ENCODE measurements around the gene TPCN1. TPM values are rescaled to one million over a fixed set of nuclear protein-coding genes. Genes with fewer than 3 reads are reported as not detected.
"Not testable (repeated sequence)": the region's sequence is repeated elsewhere in the genome, so short reads cannot be mapped to it uniquely, and the experiment has no call there.

Gene TPCN1
- total RNA-seq, 1 donor from 2014 or later, result 56.3 TPM

GRCh38 chr12:113202300-113203075 lies 18.8 kb upstream of the TPCN1 start:
- Histone ChIP-seq H3K4me1 (no peaks in the 10 kb centered on the region), H3K27ac (no peak overlapping the region), H3K27me3 (no peaks in the 10 kb centered on the region), H3K4me3 (no peak overlapping the region), H3K36me3 (no peaks in the 10 kb centered on the region), H3K9me3 (peaks cover 0 to 11% of the 10 kb centered on the region in 2 donors)
- DNase-seq (ENCODE audit: low spot score in 2 of 2), result no peak
- intact Hi-C loops (cut with DNase I), result no loop called here
- no peak for TF ChIP-seq CTCF (IDR thresholded peaks at IDR 0.05)

- intact Hi-C loops (cut with DNase I), result no loop called here
- H3K9me3 ChIP-seq, result peaks cover 0 to 11% of the 10 kb centered on the region in 2 donors
- no peak overlapping the region for H3K27ac ChIP-seq
- H3K36me3 ChIP-seq, result no peaks in the 10 kb centered on the region
- no peak for TF ChIP-seq CTCF (IDR thresholded peaks at IDR 0.05)
- no peak overlapping the region for H3K4me3 ChIP-seq
- H3K27me3 ChIP-seq, result no peaks in the 10 kb centered on the region
- no peak for DNase-seq (ENCODE audit: low spot score in 2 of 2)
- H3K4me1 ChIP-seq, result peaks cover 0 to 3% of the 10 kb centered on the region in 2 donors
Observed at GRCh38 chr12:113203852-113204760, 17.2 kb upstream of the TPCN1 start.

GRCh38 chr12:113204804-113205203 lies 16.5 kb upstream of the TPCN1 start:
- H3K9me3 ChIP-seq, result peaks cover 0 to 11% of the 10 kb centered on the region in 2 donors
- peaks cover 0 to 3% of the 10 kb centered on the region in 2 donors for H3K4me1 ChIP-seq
- no peak for TF ChIP-seq CTCF (IDR thresholded peaks at IDR 0.05)
- no peak for DNase-seq (ENCODE audit: low spot score in 2 of 2)
- no peak overlapping the region for H3K27ac ChIP-seq
- no peak overlapping the region for H3K4me3 ChIP-seq
- H3K27me3 ChIP-seq, result no peaks in the 10 kb centered on the region
- H3K36me3 ChIP-seq, result no peaks in the 10 kb centered on the region
- intact Hi-C loops (cut with DNase I), result no loop called here

GRCh38 chr12:113206802-113207201 lies 14.5 kb upstream of the TPCN1 start:
- Histone ChIP-seq H3K9me3 (peaks cover 0 to 11% of the 10 kb centered on the region in 2 donors), H3K27ac (peak overlapping the region in 1 of 2 donors; percentile 56)
- H3K36me3 ChIP-seq; intact Hi-C loops (cut with DNase I); H3K4me3 ChIP-seq; H3K27me3 ChIP-seq; H3K4me1 ChIP-seq; DNase-seq (ENCODE audit: low spot score in 2 of 2): not testable (repeated sequence)

GRCh38 chr12:113207613-113208040 lies 13.6 kb upstream of the TPCN1 start:
- Histone ChIP-seq H3K9me3 (peaks cover 0 to 11% of the 10 kb centered on the region in 2 donors), H3K4me1 (peaks cover 0 to 3% of the 10 kb centered on the region in 2 donors), H3K27ac (peak overlapping the region in 1 of 2 donors; percentile 56), H3K36me3 (no peaks in the 10 kb centered on the region), H3K27me3 (no peaks in the 10 kb centered on the region), H3K4me3 (no peak overlapping the region)
- no peak for DNase-seq (ENCODE audit: low spot score in 2 of 2)
- intact Hi-C loops (cut with DNase I), result no loop called here
- TF ChIP-seq CTCF (IDR thresholded peaks at IDR 0.05), result no peak

Measured in ascending aorta (tissue), 2 donors.